Endothelial cell of umbilical vein (primary cell): Measurements from ENCODE around the gene PRDM10. TPM values are rescaled to one million over a fixed set of nuclear protein-coding genes. Genes with fewer than 3 reads are reported as not detected.

Experiments
- BruUV-seq: library from RNA; stranded (reverse); fragments of 400-500 nt; replicated peaks from 2 replicates; lab custom pipeline; 2021; lab: Mats Ljungman, UMichigan
- CTCF ChIA-PET: fragments of 300-600, 350-600 bp; sonication (Branson Sonifier 250); formaldehyde crosslinking; loops from one replicate; lab custom pipeline; 2021; ENCODE audit warnings: antibody characterized with exemption, inconsistent platforms; lab: Charles Lee
- POLR2A ChIA-PET: fragments of 300-600, 350-600 bp; sonication (Branson Sonifier 250); formaldehyde crosslinking; loops from one replicate; lab custom pipeline; 2021; ENCODE audit warnings: antibody characterized with exemption, inconsistent platforms; lab: Charles Lee
- DNase-seq: peaks from one replicate; pipeline ENCODE4 v3.0.0-alpha.2; 2011; ENCODE audit warnings: low read depth, low spot score
- FAIRE-seq: peaks from 2 replicates; lab custom pipeline; 2011; peaks lifted over from hg19 to GRCh38; lab: Jason Lieb, UNC
- H2AFZ ChIP-seq: 2 replicates; pipeline ENCODE4 v1.6.0; 2012; ENCODE audit warnings: low read depth, low read length, control low read depth, inconsistent platforms
- H3K27ac ChIP-seq: 2 replicates; pipeline ENCODE4 v1.5.1; 2011; ENCODE audit warnings: low read depth, mild to moderate bottlenecking, control low read depth, low read length, moderate library complexity; ENCODE audit not compliant: insufficient read depth
- H3K27me3 ChIP-seq, 2 experiments: 2 replicates each; pipeline versions ENCODE4 v1.6.0 to v1.6.1; 2011; ENCODE audit warnings: low read length in 2 of 2, mixed read lengths in 1 of 2; ENCODE audit not compliant: control insufficient read depth in 2 of 2, insufficient read depth in 2 of 2
- H3K36me3 ChIP-seq, 2 experiments: 2 replicates in 1 of 2; 3 replicates in 1 of 2; pipeline ENCODE4 v1.5.1; 2011; ENCODE audit warnings: low read length in 2 of 2, mild to moderate bottlenecking in 1 of 2, moderate library complexity in 1 of 2; ENCODE audit not compliant: control insufficient read depth in 2 of 2, insufficient read depth in 2 of 2; ENCODE audit errors: extremely low read depth in 1 of 2
- H3K4me1 ChIP-seq: 3 replicates; pipeline ENCODE4 v1.5.1; 2011; ENCODE audit warnings: mild to moderate bottlenecking, low read length; ENCODE audit not compliant: control insufficient read depth, insufficient read depth; ENCODE audit errors: extremely low read depth
- H3K4me2 ChIP-seq: 2 replicates; pipeline ENCODE4 v1.6.1; 2011; ENCODE audit warnings: low read length, control low read depth, mixed read lengths; ENCODE audit not compliant: insufficient read depth
- H3K4me3 ChIP-seq, 3 experiments: fragments of 200-600 bp in 1 of 3; sonication (generic), shearing (Covaris generic) in 1 of 3; replicated peaks in 1 of 3; 2 replicates each; pipeline ENCODE4 v1.5.1; 2011 to 2016; ENCODE audit warnings: control low read depth in 3 of 3, low read length in 3 of 3, mild to moderate bottlenecking in 2 of 3, inconsistent platforms in 1 of 3, low read depth in 1 of 3, moderate library complexity in 1 of 3; ENCODE audit not compliant: insufficient read depth in 1 of 3
- H3K79me2 ChIP-seq: 2 replicates; pipeline ENCODE4 v1.6.0; 2012; ENCODE audit warnings: low read length, inconsistent platforms; ENCODE audit not compliant: control insufficient read depth, insufficient read depth
- H3K9ac ChIP-seq: replicated peaks from 2 replicates; pipeline ENCODE3; 2011; ENCODE audit warnings: low read length, control low read depth; ENCODE audit not compliant: insufficient read depth; ENCODE audit errors: extremely low read depth
- H3K9me1 ChIP-seq: replicated peaks from 3 replicates; pipeline ENCODE4 v1.6.0; 2011; ENCODE audit warnings: mild to moderate bottlenecking, low read length; ENCODE audit not compliant: control insufficient read depth, insufficient read depth; ENCODE audit errors: extremely low read depth
- H3K9me3 ChIP-seq: replicated peaks from 2 replicates; pipeline ENCODE4 v1.5.1; 2012; ENCODE audit warnings: low read length, inconsistent platforms; ENCODE audit not compliant: control insufficient read depth, insufficient read depth
- H4K20me1 ChIP-seq: replicated peaks from 2 replicates; pipeline ENCODE3; 2011; ENCODE audit warnings: mild to moderate bottlenecking, low read length; ENCODE audit not compliant: control insufficient read depth, insufficient read depth; ENCODE audit errors: extremely low read depth
- CTCF ChIP-seq, 2 donors: IDR thresholded peaks; 1 replicate in 1 of 2; 2 replicates in 1 of 2; pipeline ENCODE4 v1.5.1; 2011; ENCODE audit warnings: low read length in 2 of 2, mild to moderate bottlenecking in 2 of 2, moderate library complexity in 2 of 2, control low read depth in 1 of 2, inconsistent platforms in 1 of 2, low read depth in 1 of 2; ENCODE audit not compliant: insufficient read depth in 1 of 2; ENCODE audit errors: extremely low read depth in 1 of 2
- EZH2 ChIP-seq: IDR thresholded peaks from 2 replicates; pipeline ENCODE4 v1.6.1; 2012; ENCODE audit warnings: borderline replicate concordance, low read depth, mild to moderate bottlenecking, moderate library complexity, low read length, inconsistent platforms; ENCODE audit not compliant: severe bottlenecking
- FOS ChIP-seq: IDR thresholded peaks from 2 replicates; pipeline ENCODE4 v1.6.1; 2011; ENCODE audit warnings: mild to moderate bottlenecking, low read length, moderate library complexity, borderline replicate concordance; ENCODE audit not compliant: insufficient read depth
- GATA2 ChIP-seq: IDR thresholded peaks from 2 replicates; pipeline ENCODE4 v1.7.0; 2011; ENCODE audit warnings: low read depth, mild to moderate bottlenecking, moderate library complexity, mixed read lengths, low read length; ENCODE audit not compliant: insufficient read length, insufficient read depth
- JUN ChIP-seq: IDR thresholded peaks from 2 replicates; pipeline ENCODE4 v1.6.1; 2011; ENCODE audit warnings: borderline replicate concordance, low read depth; ENCODE audit not compliant: insufficient read length, insufficient read depth
- MAX ChIP-seq: IDR thresholded peaks from 2 replicates; pipeline ENCODE4 v1.6.1; 2011; ENCODE audit not compliant: insufficient read depth, insufficient read length
- MYC ChIP-seq: IDR thresholded peaks from one replicate; pipeline ENCODE4 v1.6.1; 2011; ENCODE audit warnings: mild to moderate bottlenecking, low read depth, low read length
- POLR2A ChIP-seq: IDR thresholded peaks from 2 replicates; pipeline ENCODE4 v1.6.1; 2012; ENCODE audit warnings: low read depth, mild to moderate bottlenecking, control low read depth, low read length
- POLR2AphosphoS5 ChIP-seq: IDR thresholded peaks from 2 replicates; pipeline ENCODE4 v1.6.1; 2012; ENCODE audit warnings: low read depth, mild to moderate bottlenecking, control low read depth, low read length, moderate library complexity; ENCODE audit not compliant: insufficient read depth
- dilution Hi-C: fragments of 300-500 bp; cut with MboI; formaldehyde crosslinking; loops from one replicate; pipeline ENCODE4 v1.15.0; 2019; ENCODE audit warnings: low sequenced_read_pairs; ENCODE audit not compliant: extremely low pct_ligation_motif_present
- intact Hi-C: fragments of 100-400 bp; cut with micrococcal nuclease; formaldehyde crosslinking; loops from one replicate; pipeline ENCODE4 v1.10.0; 2022
- polyA plus RNA-seq, 4 experiments: library from polyadenylated mRNA; depleted of rRNA in 3 of 4; stranded (reverse) in 3 of 4; unstranded in 1 of 4; fragments of >200 nt; gene quantifications; 2 replicates each; pipeline versions ENCODE4 v1.2.1 to v1.2.3, GENCODE V29; 2011 to 2012; ENCODE audit warnings: missing spikeins in 1 of 4
- total RNA-seq: library from RNA; stranded (reverse); gene quantifications from 2 replicates; pipeline ENCODE4 v1.2.3, GENCODE V29; 2021

Gene PRDM10
- total and polyA plus RNA-seq, 2 donors (not counting 3 experiments of a cell fraction or from before 2014, with no cell fraction given) = 9.6 to 13.0 TPM

GRCh38 chr11:129933891-129934290, 68.7 kb downstream of the PRDM10 start:
- Histone ChIP-seq H3K27me3 (no peaks in the 10 kb centered on the region), H3K4me2 (no peak overlapping the region)
- BruUV-seq = no TSS peak

More at GRCh38 chr11:129933891-129934290, 68.7 kb downstream of the PRDM10 start:
- intact Hi-C loops (no loop called here), dilution Hi-C loops (no loop called here)
- Histone ChIP-seq H2AFZ (no peak overlapping the region), H3K9me1 (no peaks in the 10 kb centered on the region), H3K27ac (no peak overlapping the region), H3K9ac (no peak overlapping the region), H3K79me2 (no peaks in the 10 kb centered on the region), H4K20me1 (no peaks in the 10 kb centered on the region), H3K9me3 (no peaks in the 10 kb centered on the region), H3K36me3 (peaks cover 2 to 6% of the 10 kb centered on the region in 2 experiments), H3K4me1 (no peaks in the 10 kb centered on the region), H3K4me3 (no peak overlapping the region)
- FAIRE-seq (no peak), DNase-seq (no peak)
- POLR2A ChIA-PET = no interaction called here
- TF ChIP-seq GATA2 = no peak
- no peak for TF ChIP-seq EZH2
- TF ChIP-seq FOS = no peak
- TF ChIP-seq MYC = no peak
- no peak for TF ChIP-seq CTCF (IDR thresholded peaks at IDR 0.05; ENCODE audit: extremely low read depth in 1 of 2, insufficient read depth in 1 of 2, low read depth in 1 of 2, low read length in 2 of 2)
- no peak for TF ChIP-seq POLR2AphosphoS5
- no peak for TF ChIP-seq MAX
- no peak for TF ChIP-seq POLR2A
- TF ChIP-seq JUN = no peak
- CTCF ChIA-PET = interaction anchor here (1.9 to 3.2 kb wide), 2 partner anchors 10 to 198 kb away, joined by 9 to 14 read pairs; no protein-coding TSS in a partner anchor
